BJ (cell line): Measurements from ENCODE around the gene TEX29. TPM values are rescaled to one million over a fixed set of nuclear protein-coding genes. Genes with fewer than 3 reads are reported as not detected.

ENCODE experiments used
- CTCF ChIA-PET: fragments of 350-600 bp; formaldehyde crosslinking; extraction: SDS; loops from one replicate; lab custom pipeline; 2021; ENCODE audit warnings: antibody characterized with exemption, inconsistent platforms; lab: Yijun Ruan, JAX
- POLR2A ChIA-PET: fragments of 300-600 bp; sonication (Branson Sonifier 250); formaldehyde crosslinking; extraction: SDS; loops from one replicate; lab custom pipeline; 2021; ENCODE audit warnings: antibody characterized with exemption; lab: Charles Lee
- DNase-seq: peaks from one replicate; pipeline ENCODE4 v3.0.0-alpha.2; 2011; ENCODE audit warnings: low read depth
- H3K27me3 ChIP-seq: 2 replicates; pipeline ENCODE4 v1.6.0; 2011; ENCODE audit warnings: low read length; ENCODE audit not compliant: control insufficient read depth, insufficient read depth
- H3K36me3 ChIP-seq: 2 replicates; pipeline ENCODE4 v1.5.1; 2011; ENCODE audit warnings: low read length; ENCODE audit not compliant: control insufficient read depth, insufficient read depth
- H3K4me3 ChIP-seq: 2 replicates; pipeline ENCODE4 v1.5.1; 2011; ENCODE audit warnings: low read depth, mild to moderate bottlenecking, control low read depth, low read length
- CTCF ChIP-seq: IDR thresholded peaks from 2 replicates; pipeline ENCODE4 v1.5.1; 2011; ENCODE audit warnings: low read depth, mild to moderate bottlenecking, control low read depth, inconsistent platforms, low read length, moderate library complexity; ENCODE audit not compliant: insufficient read depth
- polyA plus RNA-seq: library from polyadenylated mRNA; depleted of rRNA; stranded (reverse); fragments of >200 nt; gene quantifications from 2 replicates; pipeline ENCODE4 v1.2.3, GENCODE V29; 2011

The TEX29 gene
- polyA plus RNA-seq, 1 experiment: 0.17 TPM

- no peak for DNase-seq
- no peak overlapping the region for H3K4me3 ChIP-seq
- no peak for TF ChIP-seq CTCF
- ChIA-PET CTCF (no interaction called here), POLR2A (no interaction called here)
- H3K36me3 ChIP-seq: no peaks in the 10 kb centered on the region
- H3K27me3 ChIP-seq: peaks cover 3% of the 10 kb centered on the region
Measured at GRCh38 chr13:111359237-111359915, 38.9 kb downstream of the TEX29 start.

- ChIA-PET POLR2A (no interaction called here), CTCF (no interaction called here)
- no peaks in the 10 kb centered on the region for H3K36me3 ChIP-seq
- DNase-seq: no peak
- no peaks in the 10 kb centered on the region; the same call in 1 of the 2 replicates for H3K27me3 ChIP-seq
- no peak overlapping the region for H3K4me3 ChIP-seq
- TF ChIP-seq CTCF: no peak
Measured at GRCh38 chr13:111359930-111360329, 39.5 kb downstream of the TEX29 start.

- POLR2A ChIA-PET: no interaction called here
- CTCF ChIA-PET: no interaction called here
- TF ChIP-seq CTCF: no peak
- H3K27me3 ChIP-seq: no peaks in the 10 kb centered on the region; the same call in 1 of the 2 replicates
- H3K4me3 ChIP-seq: no peak overlapping the region
- DNase-seq: no peak
- no peaks in the 10 kb centered on the region for H3K36me3 ChIP-seq
Measured at GRCh38 chr13:111360452-111360851, 40.0 kb downstream of the TEX29 start.

- no peak for DNase-seq
- CTCF ChIA-PET: no interaction called here
- no peaks in the 10 kb centered on the region; the same call in 1 of the 2 replicates for H3K27me3 ChIP-seq
Measured at GRCh38 chr13:111361046-111361872, 40.8 kb downstream of the TEX29 start.

More at GRCh38 chr13:111361046-111361872, 40.8 kb downstream of the TEX29 start:
- Histone ChIP-seq H3K4me3 (no peak overlapping the region), H3K36me3 (no peaks in the 10 kb centered on the region)
- TF ChIP-seq CTCF: no peak
- POLR2A ChIA-PET: no interaction called here
